Measurements from ENCODE around the gene CEMIP. TPM values are rescaled to one million over a fixed set of nuclear protein-coding genes. Genes with fewer than 3 reads are reported as not detected.

CEMIP gene
- polyA plus RNA-seq, 1 experiment = 725 TPM

- CTCF ChIA-PET = no interaction called here
- no peak for TF ChIP-seq CTCF (IDR thresholded peaks at IDR 0.05; ENCODE audit: insufficient read depth, low read depth, low read length)
- POLR2A ChIA-PET = no interaction called here
- Histone ChIP-seq H3K27me3 (ENCODE audit: control insufficient read depth, insufficient read depth, low read length) (no peaks in the 10 kb centered on the region), H3K36me3 (ENCODE audit: control insufficient read depth, insufficient read depth, low read length) (peaks cover 63% of the 10 kb centered on the region), H3K4me3 (ENCODE audit: low read depth, low read length) (no peak overlapping the region)
- DNase-seq (ENCODE audit: low read depth) = no peak
Measured at GRCh38 chr15:80852676-80853075, 73.5 kb downstream of the CEMIP start.

GRCh38 chr15:80854104-80854503 lies 74.9 kb downstream of the CEMIP start:
- ChIA-PET CTCF (interaction anchor here (1.0 kb wide), 1 partner anchor 14 kb away, joined by 4 read pairs; no protein-coding TSS in a partner anchor), POLR2A (no interaction called here)
- TF ChIP-seq CTCF (IDR thresholded peaks at IDR 0.05; ENCODE audit: insufficient read depth, low read depth, low read length) = no peak
- DNase-seq (ENCODE audit: low read depth) = no peak
- peaks cover 59% of the 10 kb centered on the region for H3K36me3 ChIP-seq (ENCODE audit: control insufficient read depth, insufficient read depth, low read length)
- no peak overlapping the region for H3K4me3 ChIP-seq (ENCODE audit: low read depth, low read length)
- no peaks in the 10 kb centered on the region for H3K27me3 ChIP-seq (ENCODE audit: control insufficient read depth, insufficient read depth, low read length)

- no peaks in the 10 kb centered on the region for H3K27me3 ChIP-seq (ENCODE audit: control insufficient read depth, insufficient read depth, low read length)
- H3K36me3 ChIP-seq (ENCODE audit: control insufficient read depth, insufficient read depth, low read length) = peaks cover 57% of the 10 kb centered on the region
- no peak for TF ChIP-seq CTCF (IDR thresholded peaks at IDR 0.05; ENCODE audit: insufficient read depth, low read depth, low read length)
- no peak for DNase-seq (ENCODE audit: low read depth)
- POLR2A ChIA-PET = no interaction called here
- H3K4me3 ChIP-seq (ENCODE audit: low read depth, low read length) = no peak overlapping the region
- CTCF ChIA-PET = no interaction called here
Measured at GRCh38 chr15:80855206-80855605, 76.0 kb downstream of the CEMIP start.

GRCh38 chr15:80856400-80856799 lies 77.2 kb downstream of the CEMIP start:
- TF ChIP-seq CTCF (IDR thresholded peaks at IDR 0.05; ENCODE audit: insufficient read depth, low read depth, low read length) = peak; percentile 36
- CTCF ChIA-PET = no interaction called here

GRCh38 chr15:80856809-80857377 lies 77.7 kb downstream of the CEMIP start:
- ChIA-PET POLR2A (no interaction called here), CTCF (no interaction called here)
- H3K27me3 ChIP-seq (ENCODE audit: control insufficient read depth, insufficient read depth, low read length) = no peaks in the 10 kb centered on the region
- no peak overlapping the region for H3K4me3 ChIP-seq (ENCODE audit: low read depth, low read length)
- peaks cover 56% of the 10 kb centered on the region for H3K36me3 ChIP-seq (ENCODE audit: control insufficient read depth, insufficient read depth, low read length)
- TF ChIP-seq CTCF (IDR thresholded peaks at IDR 0.05; ENCODE audit: insufficient read depth, low read depth, low read length) = no peak
- DNase-seq (ENCODE audit: low read depth) = no peak

More at GRCh38 chr15:80856400-80856799, 77.2 kb downstream of the CEMIP start:
- Histone ChIP-seq H3K36me3 (ENCODE audit: control insufficient read depth, insufficient read depth, low read length) (peaks cover 57% of the 10 kb centered on the region), H3K27me3 (ENCODE audit: control insufficient read depth, insufficient read depth, low read length) (no peaks in the 10 kb centered on the region), H3K4me3 (ENCODE audit: low read depth, low read length) (no peak overlapping the region)
- DNase-seq (ENCODE audit: low read depth) = no peak
- POLR2A ChIA-PET = no interaction called here

Data from BJ (cell line).